ENCODE results near the gene CKMT2. TPM values are rescaled to one million over a fixed set of nuclear protein-coding genes. Genes with fewer than 3 reads are reported as not detected.

CKMT2 gene
- total RNA-seq, 1 donor from 2014 or later, result 0.51 TPM

DNA sequence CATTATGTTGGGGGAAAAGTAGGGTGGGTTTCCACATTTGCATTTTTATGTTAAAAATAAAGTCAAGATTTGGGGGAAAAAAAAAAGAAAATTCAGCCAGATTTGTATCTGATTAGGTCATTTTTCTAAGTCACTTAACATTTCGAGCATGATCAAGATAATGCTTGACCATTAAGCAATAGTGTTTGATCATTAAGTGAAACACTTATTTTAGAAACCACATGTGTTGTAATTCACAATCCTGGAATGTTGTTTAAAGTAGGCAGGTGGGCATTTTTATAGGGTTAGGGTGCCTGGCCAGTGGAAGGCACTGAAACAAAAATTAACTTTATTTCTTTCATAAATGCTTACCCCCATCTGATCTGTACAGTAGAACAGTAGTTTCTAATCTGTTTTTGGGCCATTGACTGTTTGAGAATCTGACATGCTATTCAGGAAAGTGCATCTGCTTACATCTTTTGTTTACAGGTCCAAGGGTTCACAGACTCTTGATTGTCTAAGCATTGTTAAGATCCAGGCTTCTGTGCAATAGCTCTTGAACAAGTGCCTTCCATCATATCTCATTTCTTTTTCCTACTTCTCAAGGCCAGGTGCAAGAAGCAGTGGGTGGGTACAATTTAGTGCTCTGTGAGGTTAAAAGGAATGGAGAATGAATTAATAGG lies 77.4 kb downstream of the CKMT2 start:
- DNase-seq, result no peak

DNA sequence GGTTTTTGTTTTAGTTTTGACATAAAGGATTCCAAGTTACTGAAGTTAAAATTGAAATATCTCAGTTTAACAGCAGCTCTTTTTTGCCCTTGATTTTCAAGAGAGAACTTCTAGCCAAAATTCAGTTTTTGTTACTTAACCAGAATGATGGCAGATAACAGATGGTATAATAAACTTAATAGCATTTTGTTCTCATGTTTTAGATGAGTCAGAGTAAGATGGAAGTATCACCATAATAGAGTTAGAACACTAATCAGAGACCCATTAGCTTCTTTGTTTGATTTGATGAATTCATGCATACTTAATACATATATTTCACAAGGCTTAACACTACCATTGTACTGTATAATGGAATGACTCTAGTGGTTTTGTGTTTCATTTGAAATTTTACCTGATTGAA lies 80.2 kb downstream of the CKMT2 start:
- DNase-seq, result no peak

DNA sequence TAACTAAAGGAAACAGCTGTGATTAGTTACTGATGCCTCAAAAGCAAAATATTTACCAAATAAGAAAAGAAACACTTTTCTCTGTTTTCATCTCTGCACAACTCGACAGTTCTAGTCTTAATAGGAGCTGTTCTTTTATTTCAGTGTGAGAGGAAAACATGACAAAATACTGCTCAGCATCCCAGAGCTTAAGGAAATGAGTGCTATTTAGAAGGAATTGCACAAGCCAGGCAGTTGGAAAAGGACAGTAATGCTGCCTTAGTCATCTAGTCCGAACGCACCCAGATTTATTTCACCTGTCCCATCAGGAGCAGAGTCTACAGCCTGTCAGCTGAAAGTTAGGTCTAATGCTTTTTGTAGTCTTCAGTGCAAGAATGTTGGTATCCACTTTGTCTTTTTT lies 80.6 kb downstream of the CKMT2 start:
- DNase-seq, result no peak

DNA sequence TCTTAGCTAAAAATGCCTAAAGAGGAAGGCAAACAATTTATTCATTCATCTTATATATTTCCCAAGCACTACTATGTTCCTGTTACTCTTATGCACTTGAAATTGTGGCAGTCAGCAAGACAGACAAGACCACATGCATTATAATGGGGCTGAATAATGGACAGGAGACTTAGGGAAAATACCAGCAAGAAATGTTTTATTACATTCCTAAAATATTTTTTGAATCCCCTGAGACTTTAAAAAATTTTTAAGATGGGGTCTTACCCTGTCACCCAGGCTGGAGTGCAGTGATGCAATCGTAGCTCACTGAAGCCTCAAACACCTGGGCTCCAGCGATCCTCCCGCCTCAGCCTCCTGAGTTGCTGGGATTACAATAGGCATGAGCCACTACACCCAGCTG lies 81.5 kb downstream of the CKMT2 start:
- DNase-seq, result no peak

DNA sequence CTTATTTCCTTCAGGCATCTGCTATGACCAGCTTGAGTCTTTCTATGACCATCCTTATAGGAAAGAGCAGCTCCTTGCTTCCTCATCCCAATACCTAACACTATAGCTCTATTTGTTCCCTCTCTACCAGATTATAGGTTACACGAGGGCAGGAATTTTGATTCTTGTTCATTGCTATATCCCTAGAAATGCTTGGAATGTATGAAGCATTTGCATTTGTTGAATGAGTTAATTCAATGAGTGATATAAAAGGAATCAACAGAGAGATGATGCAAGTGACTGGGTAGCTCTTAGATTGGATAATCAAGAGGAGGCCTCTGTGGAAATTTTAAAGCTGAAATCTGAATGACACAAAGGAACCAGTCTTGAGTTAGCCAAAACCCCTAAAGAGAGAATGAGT lies 82.2 kb downstream of the CKMT2 start:
- DNase-seq, result no peak

DNA sequence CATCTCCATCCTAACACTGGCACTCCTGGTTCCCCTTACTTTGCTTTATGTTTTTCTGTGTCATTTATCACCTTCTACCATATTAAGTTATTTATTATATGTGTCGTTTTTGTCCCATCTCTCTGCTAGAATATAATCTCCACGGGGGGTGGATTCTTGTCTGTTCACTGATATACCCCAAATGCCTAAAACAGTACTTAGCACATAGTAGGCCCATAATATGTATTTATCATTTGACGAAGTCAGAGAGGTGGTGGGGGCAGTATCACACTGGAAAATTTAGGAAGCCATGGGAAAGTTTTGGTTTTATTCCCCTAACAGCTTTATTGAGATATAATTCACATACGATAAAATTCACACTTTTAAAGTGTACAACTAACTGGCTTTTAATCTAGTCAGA lies 82.7 kb downstream of the CKMT2 start:
- DNase-seq, result no peak

Other genes with a start within 250 kb of the CKMT2 start
- 20.7 and 26.4 TPM in 2 replicates for gene ZCCHC9, start 68.3 kb downstream of the CKMT2 start, total RNA-seq
- 0.37 TPM in 1 of 2 replicates, not detected in the other for gene ACOT12, start 160.8 kb downstream of the CKMT2 start, total RNA-seq

Data from dermis blood vessel endothelial cell (primary cell).